GM12874 (cell line): Measurements from ENCODE around the gene NEK1.

Experiments used
- TF ChIP-seq, protein P1 (sequence below): IDR thresholded peaks from 2 replicates; pipeline ENCODE4 v1.5.1; 2011; ENCODE audit warnings: low read depth, mild to moderate bottlenecking, control low read depth, low read length, moderate library complexity; ENCODE audit not compliant: insufficient read depth

The NEK1 gene

DNA sequence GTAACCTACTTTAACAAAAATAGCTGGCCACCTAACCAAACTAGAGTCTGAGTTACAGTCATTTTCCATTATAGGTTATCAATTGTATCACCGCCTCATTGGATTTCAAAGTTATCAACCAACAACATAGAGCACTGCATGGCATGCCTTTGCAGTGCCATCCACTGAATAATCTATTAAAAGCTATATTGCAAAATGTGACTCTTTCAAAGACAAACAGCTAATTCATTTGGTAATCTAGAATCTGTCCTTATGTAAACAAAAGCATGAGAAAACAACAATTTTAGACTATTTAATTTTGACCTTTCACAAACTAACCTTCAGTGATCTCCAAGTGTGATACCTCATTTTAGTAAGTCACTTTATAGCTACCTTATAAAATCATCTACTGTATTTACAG, 197.5 kb downstream of the NEK1 start:
- TF ChIP-seq, protein P1, sequence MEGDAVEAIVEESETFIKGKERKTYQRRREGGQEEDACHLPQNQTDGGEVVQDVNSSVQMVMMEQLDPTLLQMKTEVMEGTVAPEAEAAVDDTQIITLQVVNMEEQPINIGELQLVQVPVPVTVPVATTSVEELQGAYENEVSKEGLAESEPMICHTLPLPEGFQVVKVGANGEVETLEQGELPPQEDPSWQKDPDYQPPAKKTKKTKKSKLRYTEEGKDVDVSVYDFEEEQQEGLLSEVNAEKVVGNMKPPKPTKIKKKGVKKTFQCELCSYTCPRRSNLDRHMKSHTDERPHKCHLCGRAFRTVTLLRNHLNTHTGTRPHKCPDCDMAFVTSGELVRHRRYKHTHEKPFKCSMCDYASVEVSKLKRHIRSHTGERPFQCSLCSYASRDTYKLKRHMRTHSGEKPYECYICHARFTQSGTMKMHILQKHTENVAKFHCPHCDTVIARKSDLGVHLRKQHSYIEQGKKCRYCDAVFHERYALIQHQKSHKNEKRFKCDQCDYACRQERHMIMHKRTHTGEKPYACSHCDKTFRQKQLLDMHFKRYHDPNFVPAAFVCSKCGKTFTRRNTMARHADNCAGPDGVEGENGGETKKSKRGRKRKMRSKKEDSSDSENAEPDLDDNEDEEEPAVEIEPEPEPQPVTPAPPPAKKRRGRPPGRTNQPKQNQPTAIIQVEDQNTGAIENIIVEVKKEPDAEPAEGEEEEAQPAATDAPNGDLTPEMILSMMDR: no peak

DNA sequence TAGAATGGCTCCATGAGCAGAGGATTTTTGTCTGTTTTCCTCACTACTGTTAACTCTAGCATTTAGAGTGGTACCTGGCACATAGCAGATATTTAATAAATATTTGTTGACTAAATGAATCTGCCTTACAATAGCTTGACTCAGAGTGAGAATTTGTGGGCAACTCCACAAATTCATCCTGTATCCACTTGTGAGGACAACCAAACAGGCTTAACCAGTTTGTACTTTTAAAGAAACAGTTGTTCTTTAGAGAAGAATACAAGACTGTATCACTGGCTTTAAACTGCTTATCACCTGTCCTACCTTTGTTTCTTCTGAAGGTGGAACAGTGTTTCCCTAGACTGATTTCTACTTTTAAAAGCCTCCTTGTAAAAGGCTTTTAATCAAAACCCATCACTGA, 200.3 kb downstream of the NEK1 start:
- TF ChIP-seq, protein P1: no peak

DNA sequence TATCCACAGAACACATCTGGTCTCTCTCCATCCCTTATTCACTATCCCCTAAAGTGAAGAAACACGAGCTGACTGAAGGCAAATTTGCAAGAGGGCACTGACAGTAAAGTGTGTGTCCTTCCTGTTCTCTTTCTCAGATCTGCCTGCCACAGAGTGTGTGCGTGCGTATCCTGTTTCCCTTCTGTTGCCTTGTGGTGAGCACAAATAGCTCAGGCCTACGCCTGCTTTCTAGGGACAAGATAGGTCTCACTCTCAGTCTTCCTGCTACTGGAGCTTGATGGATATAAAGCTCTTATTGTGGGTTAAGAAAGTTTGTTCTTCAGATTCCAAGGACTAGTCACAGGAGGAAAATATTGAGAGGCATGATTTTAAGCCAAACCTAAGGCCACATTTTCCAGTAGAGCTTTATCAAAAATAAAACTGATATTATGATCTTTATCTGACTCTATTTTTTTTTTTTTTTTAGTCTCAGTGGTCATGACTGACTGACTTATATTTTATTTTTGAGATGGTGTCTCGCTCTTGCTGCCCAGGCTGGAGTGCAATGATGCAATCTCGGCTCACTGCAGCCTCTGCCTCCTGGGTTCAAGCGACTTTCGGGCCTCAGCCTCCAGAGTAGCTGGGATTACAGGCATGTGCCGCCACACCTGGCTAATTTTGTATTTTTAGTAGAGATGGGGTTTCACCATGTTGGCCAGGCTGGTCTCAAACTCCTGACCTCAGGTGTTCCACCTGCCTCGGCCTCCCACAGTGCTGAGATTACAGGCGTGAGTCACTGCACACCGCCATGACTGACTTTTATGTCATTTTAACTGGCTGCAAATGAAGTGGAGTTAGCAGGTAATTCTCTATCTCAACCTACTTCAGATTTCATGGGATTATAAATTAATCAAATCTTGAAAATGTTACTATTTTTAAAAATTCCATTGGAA, 201.3 kb downstream of the NEK1 start:
- TF ChIP-seq, protein P1: no peak

DNA sequence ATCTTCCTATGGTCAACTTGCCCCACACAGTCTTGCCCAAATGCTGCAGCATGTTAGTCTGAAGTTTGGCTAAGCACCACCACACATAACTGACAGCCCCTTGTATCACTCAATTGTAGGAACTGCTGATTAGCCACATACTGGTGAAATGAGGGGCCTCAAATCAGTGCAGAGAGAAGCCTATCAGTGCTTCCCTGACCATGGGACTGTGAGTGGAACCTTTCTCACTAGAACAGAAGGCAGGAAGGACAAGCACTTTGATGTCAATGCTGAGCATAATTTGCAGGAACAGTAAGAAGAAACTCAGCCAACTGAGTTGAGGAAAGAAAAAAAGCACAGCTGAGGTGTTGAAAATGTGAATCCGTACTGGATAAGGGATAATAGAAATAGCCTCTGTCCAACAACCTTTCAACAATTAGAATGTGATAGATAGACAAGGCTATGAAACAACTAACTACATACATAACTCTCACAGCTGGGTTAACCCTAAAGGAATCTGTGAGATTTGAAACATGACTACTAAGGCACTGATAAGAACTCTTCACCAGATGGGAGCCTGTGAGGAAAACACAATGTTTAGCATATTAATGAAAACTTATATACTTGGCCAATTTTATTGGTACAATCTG, 205.1 kb downstream of the NEK1 start:
- TF ChIP-seq, protein P1: no peak

DNA sequence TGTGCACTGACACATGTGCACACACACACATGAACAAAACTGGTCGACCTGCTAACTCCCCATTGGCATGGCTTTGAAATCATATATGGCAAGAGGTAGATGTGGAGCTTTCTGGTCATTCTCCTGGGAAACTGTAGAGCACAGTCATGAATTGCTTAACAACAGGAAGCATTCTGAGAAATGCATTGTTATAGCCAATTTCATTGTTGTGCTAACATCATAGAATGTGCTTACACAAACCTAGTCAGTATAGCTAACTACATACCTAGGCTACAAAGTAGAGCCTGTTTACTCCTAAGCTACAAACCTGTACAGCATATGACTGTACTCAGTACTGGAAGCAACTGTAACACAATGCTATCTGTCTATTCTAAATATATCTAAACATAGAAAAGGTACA, 207.4 kb downstream of the NEK1 start:
- TF ChIP-seq, protein P1: no peak

DNA sequence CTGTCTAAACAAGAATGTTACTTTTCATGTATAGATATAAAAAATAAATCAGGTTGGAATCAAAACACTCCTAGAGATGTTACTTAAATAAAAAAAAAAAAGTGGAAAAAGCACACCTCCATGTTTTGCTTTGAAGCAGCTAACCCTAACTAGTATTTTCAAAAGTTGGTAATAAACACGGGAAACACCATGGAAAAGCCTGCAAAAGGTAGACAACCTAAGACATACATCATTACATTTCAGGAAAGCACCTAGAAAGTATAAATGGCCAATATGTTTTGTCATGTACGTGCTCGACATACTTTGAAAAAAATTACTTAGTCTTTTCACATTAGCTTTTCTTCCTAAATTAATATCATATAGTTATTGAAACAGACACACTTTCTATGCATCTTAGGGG, 211.6 kb downstream of the NEK1 start:
- TF ChIP-seq, protein P1: no peak

DNA sequence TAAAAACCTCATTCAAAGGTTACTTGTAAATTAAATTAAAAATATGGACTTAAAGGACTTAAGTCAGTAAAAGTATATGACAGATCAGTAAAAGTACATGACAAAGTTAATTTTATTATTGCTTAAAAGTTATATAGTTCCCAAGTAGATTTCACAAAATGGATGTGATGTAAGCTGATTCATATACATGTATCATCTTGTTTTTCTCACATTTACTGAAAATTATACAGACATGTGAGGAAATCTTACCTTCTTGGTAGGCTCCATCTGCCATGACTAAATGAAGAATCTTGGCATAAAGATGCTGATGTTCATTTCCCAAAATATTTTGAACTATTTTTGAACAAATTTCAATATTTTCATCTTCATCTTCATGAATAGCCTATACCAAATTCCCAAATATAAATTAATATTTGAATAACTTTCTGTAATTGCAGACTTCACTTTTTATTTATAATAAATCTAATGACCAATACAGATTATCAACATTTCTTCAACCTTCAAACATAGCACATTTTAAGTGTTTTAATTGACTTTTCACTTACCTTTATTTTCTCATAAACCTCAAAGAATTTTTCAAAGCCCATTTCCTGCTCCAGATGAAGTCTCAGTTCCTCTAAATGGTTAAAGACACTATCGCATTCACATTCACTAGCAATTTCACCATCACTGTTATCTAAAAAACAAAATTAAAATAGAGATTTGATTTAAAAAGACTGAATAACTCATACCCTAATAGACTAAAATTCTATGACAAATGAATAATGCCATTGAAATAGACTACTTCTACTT, 212.2 kb downstream of the NEK1 start:
- TF ChIP-seq, protein P1: no peak
